HG02870 (cell line): ENCODE data around the gene SERGEF.
A peak's percentile ranks its signal among the peaks of the same experiment; 100 is the strongest.
"Not testable (repeated sequence)": the region's sequence is repeated elsewhere in the genome, so short reads cannot be mapped to it uniquely, and the experiment has no call there.

ENCODE experiments used
- ATAC-seq: cut with Tn5 transposase; IDR thresholded peaks from one replicate; pipeline ENCODE4 v1.9.1; 2021; ENCODE audit warnings: mild to moderate bottlenecking, moderate library complexity; ENCODE audit not compliant: unreplicated experiment

The SERGEF gene

GRCh38 chr11:18001191-18001590 is 11.7 kb downstream of the SERGEF start:
- no peak for ATAC-seq

- ATAC-seq: no peak
Observed at GRCh38 chr11:18000760-18001159, 12.1 kb downstream of the SERGEF start.

- ATAC-seq: not testable (repeated sequence)
Observed at GRCh38 chr11:18000128-18000527, 12.7 kb downstream of the SERGEF start.

- no peak for ATAC-seq
Observed at GRCh38 chr11:17992916-17993315, 19.9 kb downstream of the SERGEF start.

- peak; percentile 76 for ATAC-seq
Observed at GRCh38 chr11:17991783-17992433, 20.9 kb downstream of the SERGEF start.

- no peak for ATAC-seq
Observed at GRCh38 chr11:17989306-17989705, 23.5 kb downstream of the SERGEF start.

- no peak for ATAC-seq
Observed at GRCh38 chr11:17988465-17988864, 24.4 kb downstream of the SERGEF start.

- ATAC-seq: no peak
Observed at GRCh38 chr11:17987826-17988225, 25.0 kb downstream of the SERGEF start.

- ATAC-seq: no peak
Observed at GRCh38 chr11:17986711-17987220, 26.1 kb downstream of the SERGEF start.

- no peak for ATAC-seq
Observed at GRCh38 chr11:17986007-17986710, 26.7 kb downstream of the SERGEF start.

- no peak for ATAC-seq
Observed at GRCh38 chr11:17985517-17985916, 27.3 kb downstream of the SERGEF start.

- ATAC-seq: no peak
Observed at GRCh38 chr11:17983569-17983968, 29.3 kb downstream of the SERGEF start.

GRCh38 chr11:17979770-17980371 is 33.0 kb downstream of the SERGEF start:
- ATAC-seq: no peak

- ATAC-seq: no peak
Observed at GRCh38 chr11:17978553-17979287, 34.1 kb downstream of the SERGEF start.

GRCh38 chr11:17976651-17977050 is 36.2 kb downstream of the SERGEF start:
- no peak for ATAC-seq

- no peak for ATAC-seq
Observed at GRCh38 chr11:17974246-17974645, 38.6 kb downstream of the SERGEF start.

GRCh38 chr11:17972987-17973386 is 39.9 kb downstream of the SERGEF start:
- ATAC-seq: no peak

GRCh38 chr11:17968206-17968605 is 44.6 kb downstream of the SERGEF start:
- no peak for ATAC-seq

- ATAC-seq: no peak
Observed at GRCh38 chr11:17967661-17968060, 45.2 kb downstream of the SERGEF start.

GRCh38 chr11:17960091-17960490 is 52.8 kb downstream of the SERGEF start:
- ATAC-seq: no peak

GRCh38 chr11:17958446-17958845 is 54.4 kb downstream of the SERGEF start:
- no peak for ATAC-seq
